GM12865 (cell line): ENCODE results near the gene EBF3.

Experiments used
- DNase-seq: peaks from one replicate; pipeline ENCODE4 v3.0.0; 2010; ENCODE audit warnings: low read depth
- H3K4me3 ChIP-seq: 2 replicates; pipeline ENCODE4 v1.5.1; 2011; ENCODE audit warnings: mild to moderate bottlenecking, low read depth, low read length, control low read depth
- CTCF ChIP-seq: IDR thresholded peaks from 2 replicates; pipeline ENCODE4 v1.5.1; 2011; ENCODE audit warnings: low read length, control low read depth, low read depth, inconsistent platforms; ENCODE audit not compliant: insufficient read depth; ENCODE audit errors: missing control alignments

Gene EBF3

GRCh38 chr10:129935102-129935866 lies 28.8 kb downstream of the EBF3 start:
- DNase-seq = no peak
- no peak overlapping the region for H3K4me3 ChIP-seq
- TF ChIP-seq CTCF = no peak

DNA sequence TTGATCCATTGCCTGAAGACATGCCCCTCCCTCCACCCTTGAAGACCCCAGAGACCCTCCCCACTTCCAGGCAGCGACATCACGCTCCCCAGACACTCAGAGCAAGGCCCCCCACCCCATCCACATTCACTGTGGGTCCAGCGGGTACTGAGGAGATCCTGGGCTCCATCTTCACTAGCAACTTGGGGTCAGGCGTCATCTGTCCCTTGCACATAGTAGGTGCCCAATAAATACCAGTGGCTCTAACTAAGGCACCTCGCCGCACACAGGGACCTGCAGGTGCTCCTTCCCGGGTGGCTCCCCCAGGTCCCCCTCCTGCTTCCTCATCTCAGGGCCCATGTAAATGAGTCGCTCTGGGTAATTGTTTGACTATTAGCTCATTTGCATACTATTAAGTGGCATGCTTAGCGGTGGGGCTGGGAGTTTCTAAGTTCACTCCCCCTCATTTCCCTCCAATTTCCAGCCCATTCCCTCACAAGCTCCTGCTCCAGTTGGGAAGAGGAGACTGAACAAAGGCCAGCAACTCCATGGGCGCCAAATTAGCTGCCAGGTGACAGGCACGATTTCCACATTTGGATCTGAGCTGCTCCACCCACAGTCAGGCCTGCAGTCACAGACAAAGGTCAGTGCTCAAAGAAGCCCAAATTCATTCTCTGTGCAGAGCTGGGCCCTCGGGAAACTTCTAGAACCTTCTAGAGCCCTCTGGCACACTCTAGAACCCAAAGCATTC lies 29.7 kb downstream of the EBF3 start:
- no peak for TF ChIP-seq CTCF
- DNase-seq = no peak
- no peak overlapping the region for H3K4me3 ChIP-seq

DNA sequence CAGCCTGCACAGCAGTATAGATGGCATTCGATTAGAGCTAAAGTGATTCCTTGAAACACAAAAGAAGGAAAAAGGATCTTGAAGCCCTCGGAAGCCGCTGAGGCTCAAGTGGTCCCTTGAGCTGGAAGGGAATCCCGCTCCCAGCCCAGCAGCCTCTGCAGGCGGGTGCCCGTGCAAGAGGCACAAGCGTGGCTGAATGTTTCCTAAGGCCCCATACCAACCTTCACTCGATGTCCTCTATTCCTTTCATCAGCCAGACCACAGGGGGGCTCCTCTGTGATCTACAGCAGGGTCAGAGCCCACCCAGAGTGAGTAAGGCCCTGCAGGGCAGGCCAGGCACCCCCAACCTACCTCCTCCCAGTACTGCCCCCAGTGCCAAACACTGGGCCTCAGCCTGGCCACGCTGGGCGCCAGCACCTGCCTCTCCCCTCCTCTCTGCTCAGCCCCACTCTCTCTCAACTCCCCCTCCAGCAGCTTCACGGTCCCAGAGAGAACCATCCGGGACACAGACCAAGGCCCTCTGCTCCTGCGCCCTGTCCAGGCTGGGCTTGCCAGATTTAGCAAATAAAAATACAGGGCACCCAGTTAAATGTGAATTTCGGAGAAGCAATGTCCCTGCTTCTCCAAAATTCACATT lies 30.5 kb downstream of the EBF3 start:
- no peak for DNase-seq
- no peak for TF ChIP-seq CTCF

DNA sequence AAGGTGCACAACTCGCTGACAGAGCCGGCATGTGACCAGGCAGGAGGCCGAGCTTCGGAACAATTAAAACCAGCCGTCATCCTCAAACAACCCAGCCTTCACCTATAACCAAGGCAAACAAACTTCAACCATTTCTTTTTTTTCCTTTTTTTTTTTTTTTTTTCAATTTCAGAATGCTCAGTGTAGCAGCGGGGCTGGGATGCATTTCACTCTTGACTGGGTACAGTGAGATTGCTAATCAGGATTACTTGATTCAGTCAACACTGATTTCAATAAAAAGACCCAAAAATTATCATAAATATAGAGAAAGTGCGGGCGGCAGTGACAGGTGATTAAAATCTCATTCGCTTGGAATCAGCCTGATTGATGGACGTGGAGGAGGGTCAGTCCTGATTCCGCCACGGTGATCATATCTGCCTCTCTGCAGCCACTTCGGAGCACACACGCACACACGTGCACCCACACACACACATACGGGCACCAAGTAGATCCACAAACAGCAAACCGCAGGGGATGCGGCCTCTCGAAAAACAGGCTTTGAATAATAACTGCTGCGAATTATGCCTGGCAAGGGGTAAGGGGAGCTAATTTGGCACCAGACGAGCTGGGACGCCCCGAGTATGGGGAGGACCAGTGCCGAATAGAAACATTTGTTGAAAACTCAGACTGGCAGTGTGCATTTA lies 31.2 kb downstream of the EBF3 start:
- no peak for DNase-seq
- TF ChIP-seq CTCF = no peak

More for the DNA sequence above, 30.5 kb downstream of the EBF3 start:
- no peak overlapping the region for H3K4me3 ChIP-seq

GRCh38 chr10:129932182-129932581 lies 31.9 kb downstream of the EBF3 start:
- H3K4me3 ChIP-seq = no peak overlapping the region
- no peak for TF ChIP-seq CTCF
- DNase-seq = no peak

More for the DNA sequence above, 31.2 kb downstream of the EBF3 start:
- no peak overlapping the region for H3K4me3 ChIP-seq

DNA sequence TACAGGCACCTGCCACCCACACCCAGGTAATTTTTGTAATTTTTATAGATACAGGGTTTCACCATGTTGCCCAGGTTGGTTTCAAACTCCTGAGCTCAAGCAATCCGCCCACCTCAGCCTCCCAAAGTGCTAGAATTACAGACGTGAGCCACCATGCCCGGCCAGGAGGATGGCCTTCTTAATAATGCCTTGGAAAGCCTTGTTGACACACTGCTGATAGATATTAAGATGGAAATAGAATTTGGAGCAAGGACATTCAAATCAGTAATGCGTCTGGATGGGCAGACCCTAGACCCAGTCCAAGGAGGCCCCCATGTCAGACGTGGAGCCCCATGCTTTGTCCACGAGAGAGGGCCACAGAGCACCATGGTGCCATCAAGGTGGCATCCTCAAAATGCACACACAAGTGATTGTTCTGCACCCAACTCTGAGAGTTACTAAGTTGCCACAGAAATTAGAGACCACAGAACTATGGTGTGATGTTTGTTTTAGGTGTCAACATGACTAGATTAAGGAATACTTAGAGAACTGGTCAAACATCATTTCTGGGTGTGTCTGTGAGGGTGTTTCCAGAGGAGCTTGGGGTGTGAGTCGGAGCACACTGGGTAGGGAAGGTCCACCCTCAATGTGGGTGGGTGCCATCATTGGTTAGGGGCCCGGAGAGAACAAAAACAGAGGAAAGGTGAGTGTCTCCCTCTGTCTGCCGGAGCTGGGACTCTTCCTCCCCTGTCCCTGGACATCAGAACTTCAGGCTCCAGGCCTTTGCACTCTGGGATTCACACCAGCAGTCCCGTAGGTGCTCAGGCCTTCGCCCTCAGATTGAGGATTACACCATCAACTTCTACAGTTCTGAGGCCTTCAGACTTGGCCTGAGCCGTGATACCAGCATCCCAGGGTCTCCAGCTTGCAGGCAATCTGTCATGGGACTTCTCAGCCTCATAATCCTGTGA lies 34.5 kb downstream of the EBF3 start:
- TF ChIP-seq CTCF = no peak
- no peak overlapping the region for H3K4me3 ChIP-seq
- DNase-seq = no peak
